ENCODE data around the gene PIAS2.
A peak's percentile ranks its signal among the peaks of the same experiment; 100 is the strongest.
"Not testable (repeated sequence)": the region's sequence is repeated elsewhere in the genome, so short reads cannot be mapped to it uniquely, and the experiment has no call there.

PIAS2 gene, protein sequence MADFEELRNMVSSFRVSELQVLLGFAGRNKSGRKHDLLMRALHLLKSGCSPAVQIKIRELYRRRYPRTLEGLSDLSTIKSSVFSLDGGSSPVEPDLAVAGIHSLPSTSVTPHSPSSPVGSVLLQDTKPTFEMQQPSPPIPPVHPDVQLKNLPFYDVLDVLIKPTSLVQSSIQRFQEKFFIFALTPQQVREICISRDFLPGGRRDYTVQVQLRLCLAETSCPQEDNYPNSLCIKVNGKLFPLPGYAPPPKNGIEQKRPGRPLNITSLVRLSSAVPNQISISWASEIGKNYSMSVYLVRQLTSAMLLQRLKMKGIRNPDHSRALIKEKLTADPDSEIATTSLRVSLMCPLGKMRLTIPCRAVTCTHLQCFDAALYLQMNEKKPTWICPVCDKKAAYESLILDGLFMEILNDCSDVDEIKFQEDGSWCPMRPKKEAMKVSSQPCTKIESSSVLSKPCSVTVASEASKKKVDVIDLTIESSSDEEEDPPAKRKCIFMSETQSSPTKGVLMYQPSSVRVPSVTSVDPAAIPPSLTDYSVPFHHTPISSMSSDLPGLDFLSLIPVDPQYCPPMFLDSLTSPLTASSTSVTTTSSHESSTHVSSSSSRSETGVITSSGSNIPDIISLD

DNA sequence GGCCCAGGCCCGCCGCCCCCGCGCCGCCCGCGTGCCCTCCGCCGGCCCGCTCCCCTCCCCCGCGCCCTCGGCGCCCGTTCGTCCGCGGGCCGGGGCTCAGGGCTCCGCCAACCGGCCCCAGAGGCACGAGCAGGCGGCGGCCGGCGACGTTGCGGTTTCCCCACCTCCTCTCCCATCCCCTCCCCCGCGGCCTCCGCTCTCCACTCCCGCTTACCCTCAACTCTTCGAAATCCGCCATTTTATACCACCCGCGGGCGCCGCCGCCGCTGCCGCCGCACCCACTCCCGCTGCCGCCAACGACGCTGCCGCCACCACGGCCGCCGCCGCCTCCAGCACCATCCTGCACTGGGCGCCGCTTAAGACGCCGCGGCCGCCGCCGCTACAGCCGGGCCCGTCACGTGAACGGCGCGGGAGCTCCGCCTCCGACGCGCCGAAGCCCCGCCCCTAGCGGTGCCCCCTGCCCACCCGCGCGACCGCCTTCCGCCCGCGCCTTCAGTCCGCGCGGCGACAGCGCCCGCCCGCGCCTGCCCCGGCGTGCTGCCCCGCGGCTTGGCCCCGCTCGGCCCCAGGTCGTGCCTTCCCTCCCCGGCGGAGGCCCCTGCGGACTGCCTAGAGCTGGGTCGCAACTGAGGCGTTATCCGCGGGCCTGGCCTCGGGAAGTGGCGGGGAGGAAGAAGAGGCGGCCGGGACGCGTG lies at the start of gene PIAS2, which contains the start of gene KATNAL2:
PIAS2 (minus strand) TSS at position 400 of the 695 bp plus-strand sequence; CDS start at position 238, 162 bp downstream.
KATNAL2 (plus strand) TSS at position 495 of the 695 bp plus-strand sequence. CDS start 29,271 bp downstream, outside the sequence.
- DNase-seq (ENCODE audit: low read depth, low spot score): peak; percentile 86

DNA sequence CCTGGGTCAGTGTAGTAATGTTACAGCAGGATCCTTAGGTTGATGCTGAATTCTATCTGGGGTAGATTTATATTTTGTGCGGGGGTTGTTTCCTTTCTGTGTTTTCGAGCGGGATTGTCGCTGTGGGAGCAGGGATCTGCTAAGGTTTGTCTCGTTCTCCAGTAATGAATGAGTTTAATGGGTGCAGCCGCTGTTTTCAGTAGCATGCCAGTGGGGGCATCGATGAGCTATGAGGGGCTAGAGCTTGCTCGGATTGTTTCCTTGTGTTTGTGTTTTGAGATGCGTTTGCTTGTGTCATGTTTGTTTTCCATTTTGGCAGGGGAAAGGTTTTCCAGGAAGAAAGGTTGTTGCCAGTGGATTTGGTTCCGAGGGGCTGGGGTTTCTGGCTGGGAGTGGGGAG lies 49.0 kb upstream of the PIAS2 start:
- not testable (repeated sequence) for DNase-seq (ENCODE audit: low read depth, low spot score)

DNA sequence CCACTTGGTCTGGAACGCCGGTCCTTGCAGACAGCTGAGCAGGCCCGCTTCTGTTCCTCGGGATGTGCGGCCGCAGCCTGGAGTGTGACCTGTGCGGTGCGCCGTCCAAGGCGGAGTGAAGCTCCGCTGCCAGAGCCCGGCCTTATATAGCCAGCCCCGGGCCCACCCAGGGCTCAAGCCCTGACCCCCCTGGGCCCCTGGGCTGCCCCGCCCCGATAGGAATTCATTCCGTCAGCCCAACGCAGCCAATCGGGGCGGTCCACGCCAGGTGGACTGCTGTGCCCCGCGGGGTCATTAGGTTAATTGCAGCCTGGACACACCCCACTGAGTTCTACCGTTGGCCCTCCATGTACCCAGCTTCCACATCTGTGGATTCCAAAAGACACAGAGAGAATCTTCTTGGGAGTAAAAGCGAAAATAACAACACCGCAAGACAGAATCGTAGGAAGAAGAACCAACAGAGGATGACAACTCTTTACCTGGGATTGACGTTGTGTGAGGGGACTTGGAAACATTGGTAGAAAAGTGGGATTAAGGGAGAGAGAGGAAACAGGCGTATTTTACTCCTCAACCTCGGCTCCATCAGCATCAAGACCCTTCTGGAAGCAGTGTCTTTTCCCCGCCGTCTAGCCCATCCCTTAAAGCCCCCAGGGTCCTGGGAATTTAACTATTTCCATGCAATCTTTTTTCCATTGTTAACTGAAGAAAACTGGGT lies 47.4 kb upstream of the PIAS2 start:
- not testable (repeated sequence) for DNase-seq (ENCODE audit: low read depth, low spot score)

DNA sequence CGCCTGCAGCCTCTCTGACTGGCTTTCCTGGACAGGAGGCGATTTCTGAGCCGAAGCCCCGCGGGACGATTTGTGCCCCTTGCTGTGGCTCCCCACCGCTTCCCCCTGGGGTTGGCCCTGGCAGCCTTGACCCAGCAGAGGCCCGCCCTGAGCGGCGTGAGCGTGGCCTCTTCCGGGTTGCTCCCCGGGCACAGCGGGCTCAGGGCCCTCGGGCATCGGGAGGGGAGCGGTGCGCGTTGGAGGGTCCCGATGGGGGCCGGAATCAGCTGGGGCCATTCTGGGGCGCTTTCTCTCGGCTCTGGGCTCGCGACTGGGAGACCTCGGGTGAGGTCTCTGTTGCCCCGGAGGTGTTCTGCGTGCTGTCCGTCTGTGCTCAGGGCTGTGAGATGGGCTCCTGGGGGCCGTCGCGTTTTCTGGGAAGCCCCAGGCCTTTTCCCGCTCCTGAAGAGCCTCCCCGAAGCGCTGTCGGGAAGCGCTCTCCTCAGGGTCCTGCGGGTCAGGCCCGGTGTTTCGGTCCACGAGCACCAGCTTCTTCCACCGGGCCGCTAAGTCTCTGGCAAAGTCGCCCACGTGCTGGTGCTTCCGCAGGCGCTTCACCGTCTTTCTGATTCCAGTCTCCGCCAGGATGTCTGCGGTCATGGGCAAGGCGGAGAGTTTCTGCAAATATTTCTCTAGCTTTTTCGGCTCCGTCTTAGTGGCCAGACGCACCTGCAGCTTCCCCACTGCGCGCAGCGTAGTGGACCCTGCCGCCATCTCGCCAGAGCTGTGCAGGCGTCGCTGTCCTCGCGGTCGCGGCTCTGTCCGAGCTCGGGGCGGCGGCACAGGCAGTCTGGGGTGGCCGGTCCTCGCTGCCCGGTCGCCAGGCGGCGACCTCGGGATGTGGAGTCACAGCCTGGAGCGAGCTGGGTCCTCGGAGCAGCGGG lies 46.6 kb upstream of the PIAS2 start:
- DNase-seq (ENCODE audit: low read depth, low spot score): not testable (repeated sequence)

DNA sequence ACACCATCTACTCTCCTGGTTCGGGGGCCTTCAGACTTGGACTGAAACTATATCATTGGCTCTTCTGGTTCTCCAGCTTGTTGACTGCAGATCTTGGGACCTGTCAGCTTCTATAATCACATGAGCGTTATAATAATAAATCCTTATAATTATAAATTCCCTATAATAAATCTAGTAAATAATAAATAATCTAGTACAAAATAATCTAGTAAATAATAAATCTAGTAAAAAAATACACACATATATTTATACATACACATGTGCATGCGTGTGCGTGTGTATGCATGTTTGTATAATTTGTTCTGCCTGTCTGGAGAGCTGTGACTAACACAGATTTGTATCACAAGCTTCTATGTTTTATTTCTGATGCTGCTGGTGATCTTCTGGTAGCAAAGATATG lies 40.9 kb upstream of the PIAS2 start:
- no peak for DNase-seq (ENCODE audit: low read depth, low spot score)

DNA sequence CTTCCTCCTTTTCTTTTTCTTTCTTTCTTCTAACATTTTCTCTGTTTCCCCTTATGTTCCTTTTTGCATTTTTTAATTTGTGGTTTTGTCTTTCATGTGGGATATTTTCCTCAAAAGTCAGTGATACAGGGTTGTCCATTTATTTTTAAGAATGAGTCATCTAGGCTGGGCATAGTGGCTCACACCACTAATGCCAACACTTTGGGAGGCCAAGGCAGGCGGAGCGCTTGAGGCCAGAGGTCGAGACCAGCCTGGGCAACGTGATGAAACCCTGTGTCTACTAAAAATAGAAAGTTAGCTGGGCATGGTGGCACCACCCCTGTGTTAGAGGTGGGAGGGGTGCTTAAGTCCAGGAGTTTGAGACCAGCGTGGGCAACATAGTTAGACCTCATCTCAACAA lies 35.9 kb upstream of the PIAS2 start:
- no peak for DNase-seq (ENCODE audit: low read depth, low spot score)

DNA sequence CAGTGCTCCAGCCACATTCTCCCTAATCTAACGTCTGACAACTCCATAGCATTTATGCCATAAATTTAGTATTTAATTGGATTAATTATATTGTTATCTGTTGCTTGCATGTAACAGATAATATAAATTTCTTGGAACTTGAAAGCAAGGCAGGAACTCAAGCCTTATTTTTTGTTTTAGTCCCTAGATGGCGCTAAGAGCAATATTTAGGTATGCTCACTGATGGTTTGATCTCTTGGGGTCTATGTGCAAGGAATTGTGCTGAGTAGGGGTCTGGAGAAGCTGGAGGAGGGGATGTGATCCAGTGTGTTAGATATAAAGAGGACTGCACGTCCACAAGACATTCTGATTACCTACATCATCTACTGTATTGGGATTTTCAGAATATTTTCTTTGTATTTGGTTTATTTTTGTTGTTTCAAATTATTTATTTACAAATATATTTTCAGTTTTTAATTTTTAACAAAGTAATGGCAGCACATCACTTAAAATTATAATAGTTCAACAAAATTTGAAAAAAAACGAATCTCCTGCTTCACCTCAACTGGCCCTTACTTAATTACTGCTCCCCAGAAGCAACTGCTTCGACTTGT lies 32.9 kb upstream of the PIAS2 start:
- peak; percentile 8 for DNase-seq (ENCODE audit: low read depth, low spot score)

DNA sequence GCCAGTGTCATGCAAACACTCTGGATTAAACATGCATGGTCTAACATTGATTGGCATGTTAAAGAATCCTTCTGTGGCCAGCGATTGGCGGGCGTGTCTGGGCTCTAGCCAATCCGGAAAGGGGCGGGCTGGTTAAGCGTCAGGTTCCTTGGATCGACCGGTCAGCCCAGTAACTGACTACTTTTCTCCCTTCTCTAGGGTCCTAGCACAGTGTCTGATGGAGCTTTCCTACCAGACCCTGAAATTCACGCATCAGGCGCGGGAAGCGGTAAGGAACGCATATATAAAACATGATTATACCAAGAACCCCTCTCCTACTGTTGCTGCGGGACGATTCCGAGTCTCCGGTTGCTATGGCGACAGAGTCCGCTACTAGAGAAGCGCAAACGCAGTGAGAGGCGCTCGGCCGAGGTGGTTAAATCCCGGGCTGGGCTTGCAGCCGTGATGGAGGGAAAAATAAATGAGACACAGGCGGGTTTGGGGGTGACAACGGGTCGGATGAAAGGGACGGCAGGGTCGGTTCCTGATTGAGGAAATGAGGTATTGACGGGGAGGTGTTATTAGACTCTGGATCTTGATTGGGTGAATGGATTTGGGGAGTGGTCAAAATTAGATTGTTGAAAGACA lies 29.5 kb upstream of the PIAS2 start:
- peak; percentile 94 for DNase-seq (ENCODE audit: low read depth, low spot score)

DNA sequence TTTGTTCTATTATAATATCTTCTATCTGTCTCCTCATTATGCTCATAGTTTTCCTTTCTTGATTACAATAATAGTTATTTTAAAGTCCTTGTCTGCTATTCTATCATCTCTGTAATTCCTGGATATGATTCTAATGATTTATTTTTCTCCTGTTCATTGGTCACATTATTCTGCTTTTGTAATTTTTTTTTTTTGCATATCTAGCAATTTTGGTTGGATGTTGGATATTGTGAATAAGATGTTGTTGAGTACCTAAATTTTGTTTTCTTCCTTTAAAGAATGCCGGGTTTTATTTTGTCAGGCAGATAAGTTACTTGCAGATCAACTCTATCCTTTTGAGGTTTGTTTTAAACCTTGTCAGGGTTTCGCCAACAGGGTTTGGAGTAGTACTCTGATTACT lies 25.3 kb upstream of the PIAS2 start:
- DNase-seq (ENCODE audit: low read depth, low spot score): no peak

DNA sequence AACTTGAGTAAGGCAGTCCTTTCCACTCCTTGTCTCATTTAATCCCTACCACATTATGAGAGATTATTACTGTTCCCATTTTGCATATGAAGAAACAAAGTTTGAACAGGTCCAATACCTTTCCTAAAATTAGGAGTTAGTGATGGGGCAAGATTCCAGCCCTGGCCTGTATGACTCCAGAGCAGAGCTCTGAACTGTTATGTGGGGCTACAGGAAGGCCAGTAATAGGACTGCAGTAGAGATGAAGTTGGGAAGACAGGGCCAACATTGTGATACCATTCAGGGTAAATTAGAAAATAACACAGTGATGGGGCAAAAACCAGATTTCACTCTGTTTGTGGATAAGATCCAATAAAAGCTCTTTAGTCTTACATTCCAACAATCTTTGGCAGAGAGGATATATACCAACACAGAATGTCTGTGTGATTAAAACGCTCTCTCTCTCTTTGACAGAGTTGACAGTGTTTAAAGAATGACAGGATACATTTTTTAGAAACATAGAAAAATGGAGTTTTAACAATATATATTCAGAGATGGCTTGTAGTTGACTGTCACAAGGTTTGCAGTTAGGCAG lies 22.8 kb upstream of the PIAS2 start:
- DNase-seq (ENCODE audit: low read depth, low spot score): no peak

DNA sequence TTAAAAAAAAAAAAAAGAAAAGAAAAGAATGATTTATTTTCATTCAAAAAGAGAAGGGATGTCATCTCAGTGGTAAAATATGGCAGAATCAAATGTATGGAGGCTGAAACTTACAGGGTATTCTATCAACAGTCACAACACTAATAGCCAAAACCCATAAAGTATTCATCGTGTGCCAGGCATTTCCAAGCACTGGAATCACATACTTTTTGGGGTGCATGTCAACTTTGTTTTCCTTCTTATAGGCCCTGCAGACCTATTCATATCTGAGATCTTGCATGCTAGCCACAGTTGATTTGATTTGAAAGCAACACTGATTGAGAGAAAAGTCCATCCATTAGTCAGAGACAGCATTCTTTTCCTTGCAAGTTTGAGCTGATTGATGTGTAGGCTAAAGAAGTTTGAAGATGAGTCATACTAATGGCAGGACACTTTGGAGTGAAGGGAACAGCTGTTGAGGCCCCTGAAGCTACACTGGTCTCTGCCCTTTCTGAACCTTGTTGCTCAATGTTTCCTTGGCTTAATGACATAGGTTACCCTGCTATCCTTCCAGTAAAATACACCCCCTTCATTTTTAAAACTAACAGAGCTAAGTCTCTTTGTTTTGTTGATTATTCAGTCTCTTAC lies 22.1 kb upstream of the PIAS2 start:
- DNase-seq (ENCODE audit: low read depth, low spot score): peak; percentile 45

DNA sequence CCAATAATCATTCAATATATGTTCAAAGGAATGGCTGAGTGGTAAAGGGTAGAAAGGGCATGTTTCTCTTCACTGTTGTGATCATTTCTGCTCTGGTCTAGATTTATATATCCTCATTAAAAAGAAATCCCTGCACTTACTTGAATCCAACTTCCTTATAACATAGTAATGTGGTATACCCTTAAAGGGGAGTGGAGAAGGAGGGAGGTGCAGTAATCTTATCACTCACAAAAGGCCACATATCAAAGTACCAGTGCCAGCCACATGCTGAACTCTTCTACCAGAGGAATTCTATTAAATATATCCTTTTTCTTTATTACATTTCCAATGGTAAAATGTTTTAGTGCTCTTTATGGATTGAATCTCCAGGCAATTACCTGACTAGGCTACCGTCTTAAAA lies 3.3 kb upstream of the PIAS2 start:
- DNase-seq (ENCODE audit: low read depth, low spot score): no peak

DNA sequence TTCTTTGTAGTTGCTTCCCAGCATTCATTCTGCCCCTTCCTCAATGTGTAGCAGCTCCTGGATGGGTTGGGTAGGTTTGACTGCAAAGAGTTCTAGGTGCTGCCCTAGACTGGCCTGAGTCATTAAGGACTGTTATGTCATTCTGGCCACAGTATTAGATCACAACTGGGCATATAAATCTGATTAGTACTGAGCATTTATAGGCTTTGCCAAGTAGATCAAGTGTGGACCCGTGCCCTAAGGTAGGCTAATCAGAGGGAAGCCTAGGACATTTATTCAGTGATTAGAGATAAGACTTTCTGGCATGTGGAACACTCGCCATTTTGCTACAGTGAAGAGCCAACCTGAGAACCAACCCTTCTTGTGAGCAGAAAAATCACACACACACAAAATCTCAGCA lies 2.8 kb upstream of the PIAS2 start:
- no peak for DNase-seq (ENCODE audit: low read depth, low spot score)

DNA sequence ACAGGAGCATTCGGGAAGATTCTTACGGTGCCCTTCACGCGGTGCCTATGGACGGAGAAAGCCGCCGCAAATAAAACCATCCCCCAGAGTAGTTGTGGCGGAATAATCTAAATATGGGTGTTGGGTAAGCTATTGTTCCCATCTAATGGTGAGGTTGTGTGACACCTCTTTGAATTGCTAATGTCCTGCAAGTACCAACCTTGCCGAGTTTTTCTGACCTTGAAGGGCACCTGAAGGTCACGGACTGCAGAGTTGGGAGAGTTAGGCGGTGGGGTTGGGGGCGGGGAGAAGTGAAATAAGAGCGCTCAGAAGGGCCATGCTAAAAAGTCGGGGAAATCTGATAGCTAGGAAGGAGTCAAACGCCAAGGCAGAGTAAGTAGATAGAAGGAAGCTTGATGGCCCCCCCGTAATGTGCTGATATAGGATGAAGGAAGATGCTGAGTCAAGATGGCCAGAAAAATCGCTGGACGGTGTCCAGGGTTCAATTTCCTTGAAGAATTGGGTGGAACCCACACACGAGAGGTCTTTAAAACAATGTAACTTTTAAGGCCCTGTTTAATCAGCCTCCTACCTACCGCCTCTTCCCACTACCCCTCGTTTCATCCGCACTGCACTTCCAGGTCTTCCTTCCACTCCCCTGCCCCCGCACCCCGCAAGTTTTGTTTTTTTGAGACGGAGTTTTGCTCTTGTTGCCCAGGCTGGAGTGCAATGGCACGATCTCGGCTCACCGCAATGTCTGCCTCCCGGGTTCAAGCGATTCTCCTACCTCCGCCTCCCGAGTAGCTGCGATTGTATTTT lies 695 bp upstream of the PIAS2 start:
- peak; percentile 78 for DNase-seq (ENCODE audit: low read depth, low spot score)

DNA sequence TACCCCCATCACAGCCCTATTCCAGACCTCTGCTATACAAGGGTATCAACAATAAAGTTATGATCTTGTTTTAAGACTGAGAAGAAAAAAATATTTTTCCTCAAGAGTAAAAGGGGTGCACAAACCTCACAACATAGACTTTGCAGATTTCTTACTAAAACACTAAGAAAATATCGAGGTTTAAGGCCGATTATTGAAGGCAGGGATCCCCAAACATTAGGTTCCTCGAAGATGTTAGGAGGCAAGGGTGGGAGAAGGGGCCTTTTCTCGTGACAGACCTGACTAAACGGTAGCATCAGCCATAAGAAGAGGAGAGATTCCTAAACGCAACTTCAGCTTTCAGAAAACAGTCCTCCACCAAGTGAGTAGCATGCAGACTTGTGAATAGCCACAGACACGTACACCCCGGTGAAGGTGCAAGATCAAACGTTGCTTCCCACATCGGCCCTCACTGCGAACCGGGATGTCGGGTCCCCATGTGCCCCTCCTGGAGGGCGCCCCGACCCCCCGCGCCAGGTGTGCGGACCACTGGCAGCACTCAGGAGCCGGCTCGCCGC lies 678 bp downstream of the PIAS2 start:
- DNase-seq (ENCODE audit: low read depth, low spot score): peak; percentile 29

DNA sequence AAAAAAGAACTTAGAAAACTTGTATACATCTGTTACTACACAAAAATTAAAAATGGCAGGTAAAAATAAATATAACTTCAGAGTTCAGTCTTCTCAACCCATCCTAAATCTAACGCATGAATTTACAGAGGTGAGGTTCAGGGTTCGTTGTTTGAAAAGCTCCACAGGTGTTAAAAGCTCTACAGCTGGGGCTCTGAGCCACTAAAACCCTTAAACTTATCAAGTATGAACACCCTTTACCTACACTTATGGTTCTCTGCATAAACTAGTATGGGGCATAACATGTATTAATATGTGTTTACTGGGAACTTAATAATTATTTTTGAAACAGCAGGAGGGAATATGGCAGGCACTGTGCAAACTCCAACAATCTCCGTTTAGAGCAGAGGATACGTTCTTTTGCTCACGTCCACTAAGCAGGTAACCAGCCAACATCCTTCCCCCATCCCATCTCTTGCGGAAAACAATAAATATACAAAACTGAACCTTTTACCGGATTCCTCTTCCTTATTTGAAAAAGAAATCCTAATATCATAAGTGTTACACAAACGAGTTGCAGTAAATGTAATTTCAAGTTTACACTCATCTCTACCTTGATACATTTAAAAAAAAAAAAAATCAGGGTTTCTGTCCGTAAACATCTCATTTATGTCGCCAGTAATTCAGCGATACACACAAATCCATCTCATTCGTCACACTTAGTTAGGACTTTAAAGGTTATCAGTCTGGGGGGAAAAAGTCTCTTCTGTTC lies 1.3 kb downstream of the PIAS2 start:
- no peak for DNase-seq (ENCODE audit: low read depth, low spot score)

DNA sequence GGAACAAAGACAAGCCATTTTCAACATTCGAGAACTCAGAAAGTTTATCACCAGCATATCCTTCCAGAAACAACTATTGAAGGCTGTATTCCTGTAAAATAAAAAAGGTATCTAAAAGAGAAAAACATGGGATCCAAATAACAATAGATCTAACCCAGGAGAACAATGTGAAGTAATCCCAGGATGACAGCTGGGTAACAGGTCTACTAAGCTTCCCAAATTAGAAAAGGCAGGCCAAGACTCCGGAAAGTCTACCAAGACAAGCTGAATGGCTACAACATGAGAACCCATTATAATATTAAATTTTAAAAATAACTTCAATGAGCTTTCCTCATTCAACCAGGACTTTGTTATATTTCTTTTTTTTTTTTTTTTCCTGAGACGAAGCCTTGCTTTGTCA lies 6.5 kb downstream of the PIAS2 start:
- DNase-seq (ENCODE audit: low read depth, low spot score): no peak

Measured in ELF-1 (cell line).